HG03060 (cell line): ENCODE results near the gene FPR2.
"Not testable (repeated sequence)": the region's sequence is repeated elsewhere in the genome, so short reads cannot be mapped to it uniquely, and the experiment has no call there.

Experiments
- ATAC-seq: cut with Tn5 transposase; IDR thresholded peaks from one replicate; pipeline ENCODE4 v1.9.1; 2021; ENCODE audit warnings: low read depth, moderate number of reproducible peaks; ENCODE audit not compliant: unreplicated experiment

Gene FPR2

GRCh38 chr19:51738523-51738922 lies 22.5 kb upstream of the FPR2 start:
- not testable (repeated sequence) for ATAC-seq

GRCh38 chr19:51739466-51740213 lies 21.3 kb upstream of the FPR2 start:
- no peak for ATAC-seq

- no peak for ATAC-seq
Observed at GRCh38 chr19:51740356-51740755, 20.6 kb upstream of the FPR2 start.

- ATAC-seq = no peak
Observed at GRCh38 chr19:51742789-51743188, 18.2 kb upstream of the FPR2 start.

GRCh38 chr19:51743405-51743804 lies 17.6 kb upstream of the FPR2 start:
- ATAC-seq = no peak

GRCh38 chr19:51746731-51747130 lies 14.2 kb upstream of the FPR2 start:
- no peak for ATAC-seq

GRCh38 chr19:51749979-51750378 lies 11.0 kb upstream of the FPR2 start:
- ATAC-seq = no peak

GRCh38 chr19:51750400-51751094 lies 10.4 kb upstream of the FPR2 start:
- no peak for ATAC-seq

- ATAC-seq = no peak
Observed at GRCh38 chr19:51751655-51752054, 9.3 kb upstream of the FPR2 start, which contains the start of gene FPR1. Gene FPR1, minus strand, starts transcription at chr19:51751878. Its CDS starts 4,884 bp downstream, at chr19:51746994.

- no peak for ATAC-seq
Observed at GRCh38 chr19:51754109-51754508, 6.9 kb upstream of the FPR2 start.

- no peak for ATAC-seq
Observed at GRCh38 chr19:51754770-51755169, 6.2 kb upstream of the FPR2 start.

- no peak for ATAC-seq
Observed at GRCh38 chr19:51755571-51755970, 5.4 kb upstream of the FPR2 start.

GRCh38 chr19:51761696-51762095 lies 716 bp downstream of the FPR2 start:
- no peak for ATAC-seq

GRCh38 chr19:51765086-51765485 lies 4.1 kb downstream of the FPR2 start:
- ATAC-seq = no peak

GRCh38 chr19:51766461-51766860 lies 5.5 kb downstream of the FPR2 start:
- ATAC-seq = no peak

GRCh38 chr19:51771376-51772130 lies 10.6 kb downstream of the FPR2 start:
- ATAC-seq = no peak

- no peak for ATAC-seq
Observed at GRCh38 chr19:51772977-51773376, 12.0 kb downstream of the FPR2 start.

- not testable (repeated sequence) for ATAC-seq
Observed at GRCh38 chr19:51776561-51776960, 15.6 kb downstream of the FPR2 start.

- ATAC-seq = no peak
Observed at GRCh38 chr19:51777570-51778462, 16.8 kb downstream of the FPR2 start.

GRCh38 chr19:51779181-51779580 lies 18.2 kb downstream of the FPR2 start:
- ATAC-seq = no peak
